Measurements from ENCODE around the gene JOSD1. TPM values are rescaled to one million over a fixed set of nuclear protein-coding genes. Genes with fewer than 3 reads are reported as not detected.
"Not testable (repeated sequence)": the region's sequence is repeated elsewhere in the genome, so short reads cannot be mapped to it uniquely, and the experiment has no call there.

The JOSD1 gene
- total RNA-seq, 1 experiment from 2014 or later: 19.2 TPM

DNA sequence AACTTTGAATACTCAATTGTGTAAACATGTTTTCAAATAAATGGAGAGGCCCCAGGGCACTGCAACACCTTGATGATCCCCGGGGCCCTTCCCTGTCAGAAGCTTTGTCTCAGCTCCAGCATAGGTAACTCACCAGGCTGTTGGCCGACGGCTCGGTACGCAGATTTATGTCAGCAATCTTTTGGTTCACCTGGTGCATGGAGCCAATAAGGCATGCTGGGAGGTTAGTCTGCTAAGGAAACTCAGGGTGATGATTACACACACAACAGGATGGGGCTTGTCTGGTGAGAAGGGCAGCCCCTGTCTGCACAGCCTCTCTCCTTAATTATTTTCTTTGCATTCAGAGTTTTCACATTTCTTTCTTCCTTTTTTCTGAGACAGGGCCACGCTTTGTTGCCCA, 55.3 kb downstream of the JOSD1 start:
- Histone ChIP-seq H2BK20ac (ENCODE audit: low read depth, low read length, poor library complexity, severe bottlenecking) (no peak overlapping the region), H2BK15ac (ENCODE audit: low read depth, low read length) (no peak overlapping the region), H2BK12ac (ENCODE audit: insufficient read length, low read depth, low read length) (no peak overlapping the region), H4K91ac (ENCODE audit: insufficient read length, low read depth, low read length) (no peak overlapping the region), H3K27ac (ENCODE audit: insufficient read length, low read depth, low read length) (no peak overlapping the region), H3T11ph (ENCODE audit: low read length) (no peak overlapping the region), H3K18ac (ENCODE audit: insufficient read length, low read depth, low read length) (no peak overlapping the region), H3K79me2 (ENCODE audit: insufficient read depth, low read length) (no peaks in the 10 kb centered on the region), H3K23me2 (ENCODE audit: insufficient read length, low read depth, low read length, poor library complexity, severe bottlenecking) (no peaks in the 10 kb centered on the region), H3K4ac (ENCODE audit: low read depth, low read length) (no peak overlapping the region), H4K8ac (replicated peaks; ENCODE audit: insufficient read length, low read depth, low read length) (no peak overlapping the region), H3K27me3 (ENCODE audit: insufficient read depth, low read length) (no peaks in the 10 kb centered on the region), H3K79me1 (ENCODE audit: insufficient read depth, low read depth, low read length, poor library complexity, severe bottlenecking) (no peaks in the 10 kb centered on the region), H3K4me2 (ENCODE audit: insufficient read depth, insufficient read length, low read length) (no peak overlapping the region), H2BK5ac (ENCODE audit: insufficient read length, low read length) (no peak overlapping the region), H2AFZ (ENCODE audit: low read length) (no peak overlapping the region), H2BK120ac (ENCODE audit: low read depth, low read length, poor library complexity, severe bottlenecking) (no peak overlapping the region), H3K4me1 (ENCODE audit: insufficient read depth, low read length) (no peaks in the 10 kb centered on the region), H3K14ac (ENCODE audit: insufficient read depth, low read length) (no peak overlapping the region), H3K9me3 (ENCODE audit: control insufficient read depth, low read depth, low read length) (no peaks in the 10 kb centered on the region), H2AK5ac (ENCODE audit: insufficient read length, low read length) (no peak overlapping the region), H3K23ac (ENCODE audit: insufficient read length, low read depth, low read length) (no peak overlapping the region), H3K56ac (ENCODE audit: insufficient read length, low read depth, low read length) (no peak overlapping the region), H4K5ac (ENCODE audit: insufficient read length, low read depth, low read length) (no peak overlapping the region), H4K20me1 (ENCODE audit: control insufficient read depth, insufficient read depth, insufficient read length) (no peaks in the 10 kb centered on the region), H3K9ac (ENCODE audit: extremely low read depth, insufficient read length, low read length) (no peak overlapping the region)
- H3K4me1 Mint-ChIP-seq: no peaks in the 10 kb centered on the region
- H3K9me3 Mint-ChIP-seq: no peaks in the 10 kb centered on the region
- DNase-seq: no peak
- TF ChIP-seq, protein P1, sequence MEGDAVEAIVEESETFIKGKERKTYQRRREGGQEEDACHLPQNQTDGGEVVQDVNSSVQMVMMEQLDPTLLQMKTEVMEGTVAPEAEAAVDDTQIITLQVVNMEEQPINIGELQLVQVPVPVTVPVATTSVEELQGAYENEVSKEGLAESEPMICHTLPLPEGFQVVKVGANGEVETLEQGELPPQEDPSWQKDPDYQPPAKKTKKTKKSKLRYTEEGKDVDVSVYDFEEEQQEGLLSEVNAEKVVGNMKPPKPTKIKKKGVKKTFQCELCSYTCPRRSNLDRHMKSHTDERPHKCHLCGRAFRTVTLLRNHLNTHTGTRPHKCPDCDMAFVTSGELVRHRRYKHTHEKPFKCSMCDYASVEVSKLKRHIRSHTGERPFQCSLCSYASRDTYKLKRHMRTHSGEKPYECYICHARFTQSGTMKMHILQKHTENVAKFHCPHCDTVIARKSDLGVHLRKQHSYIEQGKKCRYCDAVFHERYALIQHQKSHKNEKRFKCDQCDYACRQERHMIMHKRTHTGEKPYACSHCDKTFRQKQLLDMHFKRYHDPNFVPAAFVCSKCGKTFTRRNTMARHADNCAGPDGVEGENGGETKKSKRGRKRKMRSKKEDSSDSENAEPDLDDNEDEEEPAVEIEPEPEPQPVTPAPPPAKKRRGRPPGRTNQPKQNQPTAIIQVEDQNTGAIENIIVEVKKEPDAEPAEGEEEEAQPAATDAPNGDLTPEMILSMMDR (conservative IDR thresholded peaks at IDR 0.05): no peak
- WGBS (ENCODE audit: extremely low coverage, insufficient read length, low lambda C conversion rate): no CpG with 5 or more reads among the region's 6 CpGs
- H3K4me3 Mint-ChIP-seq: no peak overlapping the region
- 0 out of 7 replicates have a peak overlapping the region, but pooled peaks of 1 of the 3 experiments have one; percentile 14 for H3K27ac Mint-ChIP-seq
- no peaks in the 10 kb centered on the region for H3K27me3 Mint-ChIP-seq (ENCODE audit: low read depth)
- H3K36me3 Mint-ChIP-seq (ENCODE audit: insufficient read depth in 1 of 3, low read depth in 3 of 3): peaks cover 2 to 36% (median 16%) of the 10 kb centered on the region in 3 experiments; a peak in 5 of 7 replicates

DNA sequence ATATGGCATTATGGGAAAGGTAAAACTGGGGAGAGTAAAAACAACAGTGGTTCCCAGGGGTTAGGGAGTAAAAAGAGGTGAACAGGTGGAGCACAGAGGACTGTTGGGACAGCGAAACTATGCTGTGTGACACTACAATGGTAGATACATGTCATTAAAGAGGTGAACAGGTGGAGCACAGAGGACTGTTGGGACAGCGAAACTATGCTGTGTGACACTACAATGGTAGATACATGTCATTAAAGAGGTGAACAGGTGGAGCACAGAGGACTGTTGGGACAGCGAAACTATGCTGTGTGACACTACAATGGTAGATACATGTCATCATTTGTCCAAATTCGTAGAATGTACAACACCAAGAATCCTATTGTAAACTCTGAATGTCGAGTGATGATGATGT, 56.5 kb downstream of the JOSD1 start:
- H3K27me3 Mint-ChIP-seq (ENCODE audit: low read depth); H2BK20ac ChIP-seq (ENCODE audit: low read depth, low read length, poor library complexity, severe bottlenecking): not testable (repeated sequence)
- WGBS (ENCODE audit: extremely low coverage, insufficient read length, low lambda C conversion rate): no CpG with 5 or more reads among the region's 5 CpGs

More for the DNA sequence above, 56.5 kb downstream of the JOSD1 start:
- H3K27me3 ChIP-seq (ENCODE audit: insufficient read depth, low read length); H4K8ac ChIP-seq (replicated peaks; ENCODE audit: insufficient read length, low read depth, low read length); H2BK15ac ChIP-seq (ENCODE audit: low read depth, low read length); H3K9me3 ChIP-seq (ENCODE audit: control insufficient read depth, low read depth, low read length); H4K91ac ChIP-seq (ENCODE audit: insufficient read length, low read depth, low read length); H3K23ac ChIP-seq (ENCODE audit: insufficient read length, low read depth, low read length); H3K4me3 Mint-ChIP-seq; H4K20me1 ChIP-seq (ENCODE audit: control insufficient read depth, insufficient read depth, insufficient read length); H3K18ac ChIP-seq (ENCODE audit: insufficient read length, low read depth, low read length); H2BK12ac ChIP-seq (ENCODE audit: insufficient read length, low read depth, low read length); H3K27ac ChIP-seq (ENCODE audit: insufficient read length, low read depth, low read length); H2AK5ac ChIP-seq (ENCODE audit: insufficient read length, low read length); H3K4me1 Mint-ChIP-seq; H3K4me1 ChIP-seq (ENCODE audit: insufficient read depth, low read length); H4K5ac ChIP-seq (ENCODE audit: insufficient read length, low read depth, low read length); H3K4me2 ChIP-seq (ENCODE audit: insufficient read depth, insufficient read length, low read length); H3K14ac ChIP-seq (ENCODE audit: insufficient read depth, low read length); H2BK5ac ChIP-seq (ENCODE audit: insufficient read length, low read length); H2AFZ ChIP-seq (ENCODE audit: low read length); H3K23me2 ChIP-seq (ENCODE audit: insufficient read length, low read depth, low read length, poor library complexity, severe bottlenecking); H3K9me3 Mint-ChIP-seq; H2BK120ac ChIP-seq (ENCODE audit: low read depth, low read length, poor library complexity, severe bottlenecking); H3T11ph ChIP-seq (ENCODE audit: low read length); H3K4ac ChIP-seq (ENCODE audit: low read depth, low read length); H3K9ac ChIP-seq (ENCODE audit: extremely low read depth, insufficient read length, low read length); H3K79me2 ChIP-seq (ENCODE audit: insufficient read depth, low read length); H3K56ac ChIP-seq (ENCODE audit: insufficient read length, low read depth, low read length); H3K79me1 ChIP-seq (ENCODE audit: insufficient read depth, low read depth, low read length, poor library complexity, severe bottlenecking); H3K27ac Mint-ChIP-seq; DNase-seq: not testable (repeated sequence)
- H3K36me3 Mint-ChIP-seq (ENCODE audit: insufficient read depth in 1 of 3, low read depth in 3 of 3): peaks cover 2 to 34% (median 16%) of the 10 kb centered on the region in 3 experiments; a peak in 5 of 7 replicates
